ENCODE results near the gene PEX6.

PEX6 gene

DNA sequence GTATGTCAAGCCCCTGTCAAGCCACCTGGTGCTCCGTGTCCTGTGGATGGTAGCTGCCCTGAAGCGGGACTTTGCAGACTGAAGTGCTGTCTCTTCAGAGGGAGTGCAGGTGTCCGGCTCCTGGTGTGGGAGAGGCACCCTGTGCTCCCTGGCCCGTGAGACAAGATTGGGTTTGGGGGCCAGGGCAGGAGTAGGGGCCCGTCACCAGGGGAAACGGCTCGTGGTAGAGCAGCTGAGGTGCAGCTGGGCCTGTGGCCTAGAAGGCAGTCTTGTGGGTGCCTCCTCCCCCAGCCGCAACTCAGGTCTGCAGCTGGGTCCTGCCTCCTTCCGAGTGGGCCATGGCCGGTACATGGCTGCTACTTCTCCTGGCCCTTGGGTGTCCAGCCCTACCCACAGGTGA, 63.2 kb downstream of the PEX6 start, which contains the start of gene PTCRA:
TSS of gene PTCRA (plus strand) at position 322 of the 400 bp plus-strand sequence. CDS start at position 339, 17 bp downstream.
- DNase-seq, result no peak
- H3K27ac ChIP-seq, result no peak within 1 kb of the TSS
- H3K36me3 ChIP-seq, result no peaks in the 10 kb centered on the region
- TF ChIP-seq, protein P1, sequence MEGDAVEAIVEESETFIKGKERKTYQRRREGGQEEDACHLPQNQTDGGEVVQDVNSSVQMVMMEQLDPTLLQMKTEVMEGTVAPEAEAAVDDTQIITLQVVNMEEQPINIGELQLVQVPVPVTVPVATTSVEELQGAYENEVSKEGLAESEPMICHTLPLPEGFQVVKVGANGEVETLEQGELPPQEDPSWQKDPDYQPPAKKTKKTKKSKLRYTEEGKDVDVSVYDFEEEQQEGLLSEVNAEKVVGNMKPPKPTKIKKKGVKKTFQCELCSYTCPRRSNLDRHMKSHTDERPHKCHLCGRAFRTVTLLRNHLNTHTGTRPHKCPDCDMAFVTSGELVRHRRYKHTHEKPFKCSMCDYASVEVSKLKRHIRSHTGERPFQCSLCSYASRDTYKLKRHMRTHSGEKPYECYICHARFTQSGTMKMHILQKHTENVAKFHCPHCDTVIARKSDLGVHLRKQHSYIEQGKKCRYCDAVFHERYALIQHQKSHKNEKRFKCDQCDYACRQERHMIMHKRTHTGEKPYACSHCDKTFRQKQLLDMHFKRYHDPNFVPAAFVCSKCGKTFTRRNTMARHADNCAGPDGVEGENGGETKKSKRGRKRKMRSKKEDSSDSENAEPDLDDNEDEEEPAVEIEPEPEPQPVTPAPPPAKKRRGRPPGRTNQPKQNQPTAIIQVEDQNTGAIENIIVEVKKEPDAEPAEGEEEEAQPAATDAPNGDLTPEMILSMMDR (IDR thresholded peaks at IDR 0.05; ENCODE audit: low read depth, low read length), result no peak
- no peak within 1 kb of the TSS for H3K4me3 ChIP-seq (ENCODE audit: low read depth, low read length)
- H3K9me3 ChIP-seq (ENCODE audit: severe bottlenecking), result no peaks in the 10 kb centered on the region
- no peaks in the 10 kb centered on the region for H3K27me3 ChIP-seq (ENCODE audit: insufficient read depth, low read depth, severe bottlenecking)

DNA sequence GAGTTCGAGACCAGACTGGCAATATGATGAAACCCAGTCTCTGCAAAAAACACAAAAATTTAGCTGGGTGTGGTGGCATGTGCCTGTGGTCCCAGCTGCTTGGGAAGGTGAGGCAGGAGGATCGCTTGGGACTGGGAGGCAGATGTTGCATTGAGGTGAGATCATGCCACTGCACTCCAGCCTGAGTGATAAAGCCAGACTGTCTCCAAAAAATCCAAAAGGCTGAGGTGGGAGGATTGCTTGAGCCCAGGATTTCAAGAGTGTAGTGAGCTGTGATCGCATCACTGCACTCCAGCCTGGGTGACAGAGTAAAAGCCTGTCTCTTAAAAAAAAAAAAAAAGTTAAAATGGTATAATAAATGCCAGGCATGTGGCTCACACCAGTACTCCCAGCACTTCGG, 64.4 kb downstream of the PEX6 start:
- H3K9me3 ChIP-seq (ENCODE audit: severe bottlenecking), result no peaks in the 10 kb centered on the region
- no peaks in the 10 kb centered on the region for H3K36me3 ChIP-seq
- DNase-seq, result no peak
- no peaks in the 10 kb centered on the region for H3K27me3 ChIP-seq (ENCODE audit: insufficient read depth, low read depth, severe bottlenecking)
- TF ChIP-seq, protein P1 (IDR thresholded peaks at IDR 0.05; ENCODE audit: low read depth, low read length), result no peak
- H3K27ac ChIP-seq, result no peak overlapping the region
- no peak overlapping the region for H3K4me3 ChIP-seq (ENCODE audit: low read depth, low read length)
